Measurements from ENCODE around the gene CNIH3. TPM values are rescaled to one million over a fixed set of nuclear protein-coding genes. Genes with fewer than 3 reads are reported as not detected.
"Not testable (repeated sequence)": the region's sequence is repeated elsewhere in the genome, so short reads cannot be mapped to it uniquely, and the experiment has no call there.

Gene CNIH3
- total RNA-seq (1 to 10 TPM in 7 of 9 donors, under 1 TPM in 2; 0.30 to 5.5 (median 2.3) TPM), polyA plus RNA-seq (1 to 10 TPM; 1.4 to 2.1 (median 1.5) TPM)
- long read RNA-seq, donor 1, partial matches to known transcripts: 0 of 3 reads
- long read RNA-seq, donor 1, other reads (novel, unspliced or antisense): 0 of 3 reads
- long read RNA-seq, donor 2: 0 reads
- long read RNA-seq, donor 3: 0 reads
- long read RNA-seq, donor 4, partial matches to known transcripts: 0 of 4 reads
- long read RNA-seq, donor 4, other reads (novel, unspliced or antisense): 3 of 4 reads
- long read RNA-seq, donor 5, partial matches to known transcripts: 0 of 2 reads
- long read RNA-seq, donor 5, other reads (novel, unspliced or antisense): 2 of 2 reads
- long read RNA-seq, donor 6, partial matches to known transcripts: 0 of 2 reads
- long read RNA-seq, donor 6, other reads (novel, unspliced or antisense): 1 of 2 reads
- long read RNA-seq, donor 7, partial matches to known transcripts: 0 of 2 reads
- long read RNA-seq, donor 7, other reads (novel, unspliced or antisense): 0 of 2 reads
- long read RNA-seq, donor 8, partial matches to known transcripts: 0 of 2 reads
- long read RNA-seq, donor 8, other reads (novel, unspliced or antisense): 0 of 2 reads
- long read RNA-seq, donor 9, partial matches to known transcripts: 0 of 2 reads
- long read RNA-seq, donor 9, other reads (novel, unspliced or antisense): 0 of 2 reads
- long read RNA-seq, donor 10: 0 reads

GRCh38 chr1:224615861-224616755 lies at the start of gene CNIH3:
CNIH3 (plus strand) TSS chr1:224616317; CDS start chr1:224617175, 858 bp downstream.
- Histone ChIP-seq H3K27me3 (peaks cover 25% of the 10 kb centered on the region), H3K4me1 (replicated peaks in 1 of 2) (peaks cover 0 to 12% of the 10 kb centered on the region in 2 donors), H3K27ac (no peak within 1 kb of the TSS), H3K4me3 (peak within 1 kb of the TSS in 2 of 4 donors; percentile 2 to 42), H3K36me3 (replicated peaks in 1 of 2) (no peaks in the 10 kb centered on the region), H3K9me3 (replicated peaks in 1 of 3) (no peaks in the 10 kb centered on the region)
- WGBS, 4 donors: 1 to 2% (median 2%) methylated on average over 40 to 91 of the region's 91 CpGs; no CpG with 5 or more reads in 1 of the 4 donors
- no peak for TF ChIP-seq POLR2A (IDR thresholded peaks at IDR 0.05)
- no peak for TF ChIP-seq CTCF (IDR thresholded peaks at IDR 0.05)
- no peak for DNase-seq
- intact Hi-C loops (cut with DNase I): no loop called here

DNA sequence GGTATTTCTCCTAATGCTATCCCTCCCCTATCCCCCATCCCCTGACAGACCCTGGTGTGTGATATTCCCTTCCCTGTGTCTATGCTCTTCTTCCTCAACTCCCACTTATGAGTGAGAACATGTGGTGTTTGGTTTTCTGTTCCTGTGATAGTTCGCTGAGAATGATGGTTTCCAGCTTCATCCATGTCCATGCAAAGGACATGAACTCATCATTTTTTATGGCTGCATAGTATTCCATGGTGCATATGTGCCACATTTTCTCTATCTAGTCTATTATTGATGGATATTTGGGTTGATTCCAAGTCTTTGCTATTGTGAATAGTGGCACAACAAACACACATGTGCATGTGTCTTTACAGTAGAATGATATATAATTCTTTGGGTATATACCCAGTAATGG lies 49.6 kb upstream of the CNIH3 start:
- H3K27me3 ChIP-seq; intact Hi-C loops (cut with DNase I); H3K36me3 ChIP-seq (replicated peaks in 1 of 2); DNase-seq; H3K9me3 ChIP-seq (replicated peaks in 1 of 3); H3K4me1 ChIP-seq (replicated peaks in 1 of 2); H3K4me3 ChIP-seq; H3K27ac ChIP-seq: not testable (repeated sequence)
- 73 to 89% (median 86%) methylated on average over 1 of the region's 1 CpG for WGBS, 4 donors

- Histone ChIP-seq H3K9me3 (replicated peaks in 1 of 3) (no peaks in the 10 kb centered on the region), H3K4me1 (replicated peaks in 1 of 2) (no peaks in the 10 kb centered on the region), H3K36me3 (replicated peaks in 1 of 2) (no peaks in the 10 kb centered on the region), H3K4me3 (no peak overlapping the region), H3K27ac (no peak overlapping the region), H3K27me3 (no peaks in the 10 kb centered on the region)
- 89 to 95% (median 92%) methylated on average over 6 of the region's 6 CpGs for WGBS, 4 donors
- intact Hi-C loops (cut with DNase I): no loop called here
- TF ChIP-seq POLR2A (IDR thresholded peaks at IDR 0.05): no peak
- TF ChIP-seq CTCF (IDR thresholded peaks at IDR 0.05): no peak
- DNase-seq: no peak
Measured at GRCh38 chr1:224569276-224569675, 46.8 kb upstream of the CNIH3 start.

- H3K36me3 ChIP-seq (replicated peaks in 1 of 2); H3K4me3 ChIP-seq; H3K4me1 ChIP-seq (replicated peaks in 1 of 2); H3K27ac ChIP-seq; DNase-seq; H3K9me3 ChIP-seq (replicated peaks in 1 of 3); H3K27me3 ChIP-seq; intact Hi-C loops (cut with DNase I): not testable (repeated sequence)
- WGBS, 4 donors: 57 to 75% (median 67%) methylated on average over 3 of the region's 3 CpGs
Measured at GRCh38 chr1:224571975-224572374, 44.1 kb upstream of the CNIH3 start.

GRCh38 chr1:224579526-224579925 lies 36.6 kb upstream of the CNIH3 start:
- Histone ChIP-seq H3K27me3 (no peaks in the 10 kb centered on the region), H3K4me3 (no peak overlapping the region), H3K27ac (no peak overlapping the region), H3K9me3 (replicated peaks in 1 of 3) (peaks cover 0 to 8% (median 0%) of the 10 kb centered on the region in 3 donors), H3K4me1 (replicated peaks in 1 of 2) (no peaks in the 10 kb centered on the region), H3K36me3 (replicated peaks in 1 of 2) (no peaks in the 10 kb centered on the region)
- 33 to 70% (median 45%) methylated on average over 1 of the region's 1 CpG for WGBS, 4 donors
- intact Hi-C loops (cut with DNase I): no loop called here
- no peak for DNase-seq
- no peak for TF ChIP-seq POLR2A (IDR thresholded peaks at IDR 0.05)
- TF ChIP-seq CTCF (IDR thresholded peaks at IDR 0.05): no peak
